Keratinocyte (primary cell): Measurements from ENCODE around the gene MAP3K5. TPM values are rescaled to one million over a fixed set of nuclear protein-coding genes. Genes with fewer than 3 reads are reported as not detected.

Experiments used
- DNase-seq: peaks from one replicate; pipeline ENCODE4 v3.0.0-alpha.2; 2011; ENCODE audit warnings: low read depth, missing footprints, low spot score
- FAIRE-seq: peaks from 2 replicates; lab custom pipeline; 2011; peaks lifted over from hg19 to GRCh38; lab: Jason Lieb, UNC
- H2AFZ ChIP-seq: 2 replicates; pipeline ENCODE4 v1.6.0; 2012; ENCODE audit warnings: low read length, control low read depth, inconsistent platforms; ENCODE audit not compliant: control insufficient read depth
- H3K27ac ChIP-seq: 2 replicates; pipeline ENCODE4 v1.5.1; 2011; ENCODE audit warnings: low read length; ENCODE audit not compliant: control insufficient read depth, insufficient read depth
- H3K27me3 ChIP-seq: 3 replicates; pipeline ENCODE4 v1.6.0; 2011; ENCODE audit warnings: low read length; ENCODE audit not compliant: control insufficient read depth, insufficient read depth; ENCODE audit errors: extremely low read depth
- H3K36me3 ChIP-seq, 2 experiments: 2 replicates in 1 of 2; 3 replicates in 1 of 2; pipeline ENCODE4 v1.5.1; 2011; ENCODE audit warnings: low read length in 2 of 2, mild to moderate bottlenecking in 1 of 2; ENCODE audit not compliant: control insufficient read depth in 2 of 2, insufficient read depth in 2 of 2; ENCODE audit errors: extremely low read depth in 1 of 2
- H3K4me1 ChIP-seq: 3 replicates; pipeline ENCODE4 v1.5.1; 2011; ENCODE audit warnings: low read length; ENCODE audit not compliant: control insufficient read depth, insufficient read depth; ENCODE audit errors: extremely low read depth
- H3K4me2 ChIP-seq: 3 replicates; pipeline ENCODE4 v1.6.0; 2011; ENCODE audit warnings: low read depth, low read length; ENCODE audit not compliant: control insufficient read depth, insufficient read depth; ENCODE audit errors: extremely low read depth
- H3K4me3 ChIP-seq, 3 experiments: fragments of 200-600 bp in 1 of 3; sonication (generic) in 1 of 3; 2 replicates in 2 of 3; 3 replicates in 1 of 3; pipeline ENCODE4 v1.5.1; 2011 to 2016; ENCODE audit warnings: low read length in 3 of 3, mild to moderate bottlenecking in 3 of 3, control low read depth in 2 of 3, inconsistent platforms in 1 of 3, low read depth in 1 of 3, mixed read lengths in 1 of 3, mixed run types in 1 of 3, moderate library complexity in 1 of 3; ENCODE audit not compliant: control insufficient read depth in 2 of 3, insufficient read depth in 2 of 3; ENCODE audit errors: extremely low read depth in 1 of 3
- H3K79me2 ChIP-seq: 2 replicates; pipeline ENCODE4 v1.6.0; 2012; ENCODE audit warnings: low read length; ENCODE audit not compliant: control insufficient read depth, insufficient read depth
- H3K9ac ChIP-seq: 3 replicates; pipeline ENCODE4 v1.6.0; 2011; ENCODE audit warnings: low read length; ENCODE audit not compliant: control insufficient read depth, insufficient read depth; ENCODE audit errors: extremely low read depth
- H3K9me1 ChIP-seq: 3 replicates; pipeline ENCODE4 v1.6.0; 2011; ENCODE audit warnings: low read length; ENCODE audit not compliant: control insufficient read depth, insufficient read depth; ENCODE audit errors: extremely low read depth
- H3K9me3 ChIP-seq: 2 replicates; pipeline ENCODE4 v1.5.1; 2012; ENCODE audit warnings: low read depth, low read length; ENCODE audit not compliant: control insufficient read depth
- H4K20me1 ChIP-seq: 3 replicates; pipeline ENCODE4 v1.6.0; 2011; ENCODE audit warnings: low read length; ENCODE audit not compliant: control insufficient read depth, insufficient read depth; ENCODE audit errors: extremely low read depth
- CTCF ChIP-seq, 3 experiments: IDR thresholded peaks in 1 of 3; conservative IDR thresholded peaks in 1 of 3; optimal IDR thresholded peaks in 1 of 3; 2 replicates in 2 of 3; 3 replicates in 1 of 3; pipeline versions ENCODE3 to v1.5.1; 2011; ENCODE audit warnings: low read length in 3 of 3, mild to moderate bottlenecking in 3 of 3, moderate library complexity in 2 of 3, control low read depth in 1 of 3, inconsistent platforms in 1 of 3; ENCODE audit not compliant: insufficient read depth in 2 of 3; ENCODE audit errors: extremely low read depth in 1 of 3
- EZH2 ChIP-seq: IDR thresholded peaks from one replicate; pipeline ENCODE4 v1.6.1; 2012; ENCODE audit warnings: inconsistent platforms, mild to moderate bottlenecking, low read length, moderate library complexity
- dilution Hi-C: fragments of 300-500 bp; cut with MboI; formaldehyde crosslinking; loops from one replicate; pipeline ENCODE4 v1.7.0; 2020; ENCODE audit warnings: low sequenced_read_pairs; ENCODE audit not compliant: extremely low pct_ligation_motif_present
- polyA plus RNA-seq, 5 experiments: library from polyadenylated mRNA; depleted of rRNA in 3 of 5; stranded (reverse) in 3 of 5; stranded (forward) in 1 of 5; unstranded in 1 of 5; fragments of >200 nt; gene quantifications; 1 replicate in 1 of 5; 2 replicates in 3 of 5; 3 replicates in 1 of 5; pipeline versions ENCODE4 v1.2.1 to v1.2.3, GENCODE V29; 2011 to 2012; ENCODE audit warnings: missing spikeins in 2 of 5, low read depth in 1 of 5, low replicate concordance in 1 of 5

MAP3K5 gene
- polyA plus RNA-seq, 1 donor (not counting 4 experiments of a cell fraction or from before 2014, with no cell fraction given), result 3.4 TPM

GRCh38 chr6:136725124-136725523 is 67.2 kb downstream of the MAP3K5 start:
- H3K4me3 ChIP-seq, result no peak overlapping the region

GRCh38 chr6:136723780-136724179 is 68.5 kb downstream of the MAP3K5 start:
- no peak overlapping the region for H2AFZ ChIP-seq
- no peaks in the 10 kb centered on the region for H3K9me3 ChIP-seq
- H3K36me3 ChIP-seq, result no peaks in the 10 kb centered on the region
- no peak for TF ChIP-seq EZH2
- no peak for TF ChIP-seq CTCF (optimal IDR thresholded peaks at IDR 0.05 in 1 of 3, IDR thresholded peaks at IDR 0.05 in 1 of 3, conservative IDR thresholded peaks at IDR 0.05 in 1 of 3; ENCODE audit: extremely low read depth in 1 of 3, insufficient read depth in 2 of 3, low read length in 3 of 3)
- peaks cover 10% of the 10 kb centered on the region for H3K4me1 ChIP-seq
- H3K9ac ChIP-seq, result no peak overlapping the region
- no peak overlapping the region for H3K4me3 ChIP-seq
- dilution Hi-C loops, result no loop called here
- FAIRE-seq (no peak), DNase-seq (no peak)
- H3K27ac ChIP-seq, result no peak overlapping the region
- no peaks in the 10 kb centered on the region for H3K27me3 ChIP-seq
- H3K79me2 ChIP-seq, result no peaks in the 10 kb centered on the region
- no peaks in the 10 kb centered on the region for H4K20me1 ChIP-seq
- H3K9me1 ChIP-seq, result no peaks in the 10 kb centered on the region
- H3K4me2 ChIP-seq, result no peak overlapping the region

More at GRCh38 chr6:136725124-136725523, 67.2 kb downstream of the MAP3K5 start:
- Histone ChIP-seq H3K27ac (no peak overlapping the region), H3K79me2 (no peaks in the 10 kb centered on the region), H3K27me3 (no peaks in the 10 kb centered on the region), H2AFZ (no peak overlapping the region), H4K20me1 (no peaks in the 10 kb centered on the region), H3K4me2 (no peak overlapping the region), H3K9me3 (no peaks in the 10 kb centered on the region), H3K9ac (no peak overlapping the region), H3K4me1 (peaks cover 2% of the 10 kb centered on the region), H3K9me1 (no peaks in the 10 kb centered on the region), H3K36me3 (no peaks in the 10 kb centered on the region)
- dilution Hi-C loops, result no loop called here
- FAIRE-seq (no peak), DNase-seq (no peak)
- TF ChIP-seq EZH2, result no peak

- Histone ChIP-seq H3K27ac (no peak overlapping the region), H3K79me2 (no peaks in the 10 kb centered on the region), H4K20me1 (no peaks in the 10 kb centered on the region), H2AFZ (no peak overlapping the region), H3K4me3 (no peak overlapping the region), H3K4me2 (no peak overlapping the region), H3K4me1 (peaks cover 11% of the 10 kb centered on the region), H3K27me3 (no peaks in the 10 kb centered on the region), H3K9ac (no peak overlapping the region), H3K9me3 (no peaks in the 10 kb centered on the region), H3K36me3 (no peaks in the 10 kb centered on the region), H3K9me1 (no peaks in the 10 kb centered on the region)
- dilution Hi-C loops, result no loop called here
- TF ChIP-seq CTCF (optimal IDR thresholded peaks at IDR 0.05 in 1 of 3, IDR thresholded peaks at IDR 0.05 in 1 of 3, conservative IDR thresholded peaks at IDR 0.05 in 1 of 3; ENCODE audit: extremely low read depth in 1 of 3, insufficient read depth in 2 of 3, low read length in 3 of 3), result no peak
- TF ChIP-seq EZH2, result no peak
- FAIRE-seq (no peak), DNase-seq (no peak)
Measured at GRCh38 chr6:136721467-136721866, 70.8 kb downstream of the MAP3K5 start.
